HCT116 (cell line): Measurements from ENCODE around the gene BRSK2. TPM values are rescaled to one million over a fixed set of nuclear protein-coding genes. Genes with fewer than 3 reads are reported as not detected.

Source experiments
- ATAC-seq: fragments of 200-7000 bp; cut with Tn5 transposase; 2 replicates; pipeline ENCODE4 v1.9.1; 2020; ENCODE audit warnings: mild to moderate bottlenecking, moderate library complexity
- BruUV-seq: library from RNA; stranded (reverse); fragments of 400-500 nt; replicated peaks from 2 replicates; lab custom pipeline; 2021; lab: Mats Ljungman, UMichigan
- CTCF ChIA-PET: fragments of 300-600 bp; sonication (Branson Sonifier 250); formaldehyde crosslinking; loops from one replicate; lab custom pipeline; 2021; ENCODE audit warnings: antibody characterized with exemption; lab: Charles Lee
- POLR2A ChIA-PET: fragments of 300-600, 350-600 bp; sonication (Branson Sonifier 250); formaldehyde crosslinking; loops from one replicate; lab custom pipeline; 2021; ENCODE audit warnings: antibody characterized with exemption; lab: Charles Lee
- RAD21 ChIA-PET, 2 experiments: fragments of 300-600 bp; sonication (Branson Sonifier 250); formaldehyde crosslinking; loops; one replicate each; lab custom pipeline; 2023; ENCODE audit warnings: low total read pairs in 2 of 2; ENCODE audit not compliant: uncharacterized antibody in 2 of 2, unreplicated experiment in 2 of 2, low non-redundant PET in 1 of 2; lab: Charles Lee
- DNase-seq: peaks from one replicate; pipeline ENCODE4 v3.0.0-alpha.2; 2010; ENCODE audit warnings: low read depth, low spot score
- H2AFZ ChIP-seq: fragments of 200-600 bp; shearing (Covaris generic), sonication (generic); 2 replicates; pipeline ENCODE4 v1.6.1; 2017; ENCODE audit warnings: low read depth, mixed run types, mixed read lengths, antibody characterized with exemption, low read length; ENCODE audit not compliant: poor library complexity, severe bottlenecking
- H3K27ac ChIP-seq: 2 replicates; pipeline ENCODE4 v1.5.1; 2012; ENCODE audit warnings: low read depth, low read length
- H3K27me3 ChIP-seq: fragments of 200-600 bp; sonication (generic); 2 replicates; pipeline ENCODE4 v1.6.1; 2016; ENCODE audit warnings: mixed run types, low read length, mixed read lengths; ENCODE audit not compliant: insufficient read depth
- H3K36me3 ChIP-seq, 2 experiments: fragments of 200-500 bp in 1 of 2; fragments of 200-600 bp in 1 of 2; sonication (Bioruptor generic) in 1 of 2; sonication (generic) in 1 of 2; 2 replicates each; pipeline versions ENCODE4 v1.5.1 to v1.6.1; 2014 to 2016; ENCODE audit warnings: low read length in 2 of 2, inconsistent platforms in 1 of 2, mixed read lengths in 1 of 2, mixed run types in 1 of 2; ENCODE audit not compliant: insufficient read depth in 2 of 2, control insufficient read depth in 1 of 2
- H3K4me1 ChIP-seq, 2 experiments: fragments of 200-600 bp in 1 of 2; sonication (generic) in 1 of 2; 2 replicates each; pipeline versions ENCODE4 v1.5.1 to v1.6.1; 2012 to 2017; ENCODE audit warnings: low read length in 2 of 2, inconsistent platforms in 1 of 2, mild to moderate bottlenecking in 1 of 2, mixed read lengths in 1 of 2, mixed run types in 1 of 2, moderate library complexity in 1 of 2; ENCODE audit not compliant: insufficient read depth in 2 of 2, control insufficient read depth in 1 of 2
- H3K4me2 ChIP-seq: fragments of 200-600 bp; sonication (generic); 2 replicates; pipeline ENCODE4 v1.6.1; 2017; ENCODE audit warnings: mixed run types, low read length, mixed read lengths
- H3K4me3 ChIP-seq, 2 experiments: fragments of 200-600 bp in 1 of 2; sonication (generic) in 1 of 2; replicated peaks in 1 of 2; 2 replicates each; pipeline ENCODE4 v1.5.1; 2011 to 2016; ENCODE audit warnings: low read length in 2 of 2, control low read depth in 1 of 2, low read depth in 1 of 2, mild to moderate bottlenecking in 1 of 2, mixed read lengths in 1 of 2, mixed run types in 1 of 2
- H3K79me2 ChIP-seq: fragments of 200-600 bp; sonication (generic); 2 replicates; pipeline ENCODE4 v1.6.1; 2017; ENCODE audit warnings: mild to moderate bottlenecking, mixed run types, low read length, moderate library complexity, mixed read lengths; ENCODE audit not compliant: insufficient read depth
- H3K9ac ChIP-seq: fragments of 200-600 bp; sonication (generic); 2 replicates; pipeline ENCODE4 v1.6.1; 2016; ENCODE audit warnings: low read length, mixed read lengths
- H3K9me2 ChIP-seq: fragments of 200-600 bp; sonication (generic), shearing (Covaris generic); 2 replicates; pipeline ENCODE4 v1.6.1; 2017; ENCODE audit warnings: mixed run types, mild to moderate bottlenecking, moderate library complexity; ENCODE audit not compliant: insufficient read depth
- H3K9me3 ChIP-seq, 2 experiments: fragments of 200-500 bp in 1 of 2; fragments of 200-600 bp in 1 of 2; sonication (Bioruptor generic) in 1 of 2; sonication (generic) in 1 of 2; 2 replicates each; pipeline ENCODE4 v1.6.1; 2014 to 2017; ENCODE audit warnings: low read length in 2 of 2, mixed read lengths in 2 of 2, inconsistent platforms in 1 of 2, low read depth in 1 of 2, mild to moderate bottlenecking in 1 of 2, mixed run types in 1 of 2, moderate library complexity in 1 of 2; ENCODE audit not compliant: control insufficient read depth in 1 of 2, insufficient read depth in 1 of 2
- H4K20me1 ChIP-seq: fragments of 200-600 bp; sonication (generic), shearing (Covaris generic); 2 replicates; pipeline ENCODE4 v1.6.1; 2017; ENCODE audit warnings: mixed run types, mild to moderate bottlenecking, moderate library complexity; ENCODE audit not compliant: insufficient read depth
- ATF3 ChIP-seq: IDR thresholded peaks from 2 replicates; pipeline ENCODE4 v1.6.1; 2012
- CBX3 ChIP-seq: IDR thresholded peaks from 2 replicates; pipeline ENCODE4 v1.6.1; 2012; ENCODE audit warnings: low read depth
- CEBPB ChIP-seq: IDR thresholded peaks from 2 replicates; pipeline ENCODE4 v1.6.1; 2012; ENCODE audit warnings: low read depth
- EGR1 ChIP-seq: IDR thresholded peaks from 2 replicates; pipeline ENCODE4 v1.6.1; 2012; ENCODE audit warnings: low read depth
- EZH2phosphoT487 ChIP-seq: fragments of 200-600 bp; IDR thresholded peaks from 2 replicates; pipeline ENCODE4 v1.6.1; 2018; ENCODE audit warnings: antibody characterized with exemption, borderline replicate concordance
- JUND ChIP-seq: IDR thresholded peaks from 2 replicates; pipeline ENCODE4 v1.6.1; 2012
- POLR2AphosphoS5 ChIP-seq: IDR thresholded peaks from 2 replicates; pipeline ENCODE4 v1.6.1; 2011; ENCODE audit warnings: mild to moderate bottlenecking, low read depth, low read length, moderate library complexity
- RAD21 ChIP-seq: IDR thresholded peaks from 2 replicates; pipeline ENCODE4 v1.6.1; 2012; ENCODE audit warnings: low read depth, mild to moderate bottlenecking
- SIN3A ChIP-seq: IDR thresholded peaks from 2 replicates; pipeline ENCODE4 v1.6.1; 2012; ENCODE audit warnings: low read depth
- SP1 ChIP-seq: IDR thresholded peaks from 2 replicates; pipeline ENCODE4 v1.6.1; 2012; ENCODE audit warnings: low read depth
- SRF ChIP-seq: IDR thresholded peaks from 2 replicates; pipeline ENCODE4 v1.6.1; 2012; ENCODE audit warnings: low read depth
- TCF7L2 ChIP-seq: IDR thresholded peaks from 2 replicates; pipeline ENCODE4 v1.7.0; 2011; ENCODE audit warnings: borderline replicate concordance, inconsistent platforms; ENCODE audit not compliant: insufficient read depth, insufficient read length; ENCODE audit errors: extremely low read depth
- ZBTB33 ChIP-seq: IDR thresholded peaks from 2 replicates; pipeline ENCODE4 v1.6.1; 2011; ENCODE audit warnings: mild to moderate bottlenecking, low read length, moderate library complexity; ENCODE audit not compliant: insufficient replicate concordance; ENCODE audit errors: extremely low read depth
- ZFX ChIP-seq: fragments of 450-650 bp; IDR thresholded peaks from 2 replicates; pipeline ENCODE4 v1.6.1; 2017
- intact Hi-C: fragments of 100-400 bp; cut with micrococcal nuclease; formaldehyde crosslinking; loops from 2 replicates; pipeline ENCODE4 v1.10.0; 2022
- total RNA-seq: library from RNA; stranded (reverse); gene quantifications from one replicate; pipeline ENCODE4 v1.2.1, GENCODE V29; 2021; ENCODE audit not compliant: unreplicated experiment
- TF ChIP-seq, protein P1 (sequence below), 3 experiments: fragments of 200-600 bp in 1 of 3; sonication (generic) in 1 of 3; IDR thresholded peaks in 2 of 3; conservative IDR thresholded peaks in 1 of 3; 2 replicates each; pipeline ENCODE4 v1.5.1; 2012 to 2017; ENCODE audit warnings: low read depth in 2 of 3, low read length in 2 of 3, antibody characterized with exemption in 1 of 3, borderline replicate concordance in 1 of 3, control low read depth in 1 of 3, mild to moderate bottlenecking in 1 of 3, mixed read lengths in 1 of 3, mixed run types in 1 of 3, moderate library complexity in 1 of 3; ENCODE audit not compliant: insufficient read depth in 1 of 3
- TF ChIP-seq, protein P2 (sequence below): IDR thresholded peaks from 2 replicates; pipeline ENCODE4 v1.6.1; 2012; ENCODE audit warnings: low read depth

Gene BRSK2
- total RNA-seq, 1 experiment from 2014 or later: 14.0 TPM

DNA sequence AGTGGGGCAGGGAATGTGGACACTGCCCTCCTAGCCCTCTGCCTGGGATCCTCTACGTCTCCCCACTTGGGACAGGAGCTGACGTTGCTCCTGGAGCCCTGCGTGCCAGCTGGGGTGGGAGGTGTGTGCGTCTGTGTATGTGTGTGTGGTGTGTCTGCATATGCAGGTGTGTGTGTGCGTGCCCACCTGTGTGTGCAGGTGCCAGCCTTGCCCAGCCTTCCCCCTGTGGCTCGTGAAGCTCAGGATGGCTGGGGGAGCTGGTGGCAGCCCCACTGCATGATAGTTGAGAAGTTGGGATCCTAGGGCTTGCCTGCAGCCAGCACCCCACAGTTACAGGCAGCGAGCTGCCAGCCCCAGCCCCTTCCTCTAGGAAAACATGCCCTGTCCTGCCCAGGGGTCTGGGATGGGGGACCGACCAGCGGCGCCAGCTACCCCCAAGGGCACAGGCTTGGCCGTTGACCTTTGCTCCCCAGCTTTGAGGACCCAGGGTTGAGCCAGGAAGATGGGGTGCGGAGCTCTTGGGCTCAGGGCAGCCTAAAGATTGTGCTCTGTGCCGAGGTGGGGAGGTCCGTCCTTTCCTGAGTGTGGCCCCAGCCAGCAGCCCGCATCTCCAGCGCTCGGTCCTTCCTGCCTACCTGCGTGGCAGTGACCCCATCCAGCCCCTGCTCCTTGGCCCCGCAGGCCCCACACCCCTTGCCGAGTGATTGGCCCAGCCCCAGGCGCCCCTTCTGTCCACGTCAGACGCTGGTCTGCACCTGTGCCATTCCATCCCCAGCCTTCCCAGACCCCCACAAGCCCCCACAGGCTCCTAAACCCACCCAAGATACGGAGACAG, 15.7 kb downstream of the BRSK2 start:
- Histone ChIP-seq H3K79me2 (no peaks in the 10 kb centered on the region), H3K4me1 (no peaks in the 10 kb centered on the region), H3K9me3 (no peaks in the 10 kb centered on the region), H4K20me1 (no peaks in the 10 kb centered on the region), H3K4me3 (no peak overlapping the region), H3K36me3 (no peaks in the 10 kb centered on the region), H2AFZ (no peak overlapping the region), H3K9ac (no peak overlapping the region), H3K27ac (no peak overlapping the region), H3K9me2 (no peaks in the 10 kb centered on the region), H3K4me2 (no peak overlapping the region), H3K27me3 (no peaks in the 10 kb centered on the region)
- no peak for DNase-seq
- ATAC-seq: no peak
- ChIA-PET RAD21 (no interaction called here), CTCF (no interaction called here), POLR2A (no interaction called here)
- TF ChIP-seq CEBPB (no peak), ATF3 (no peak), SRF (no peak), ZFX (no peak), SIN3A (no peak), POLR2AphosphoS5 (no peak), JUND (no peak), ZBTB33 (no peak), CBX3 (no peak), EGR1 (no peak), SP1 (no peak), EZH2phosphoT487 (no peak), TCF7L2 (no peak), RAD21 (no peak)
- TF ChIP-seq, protein P1, sequence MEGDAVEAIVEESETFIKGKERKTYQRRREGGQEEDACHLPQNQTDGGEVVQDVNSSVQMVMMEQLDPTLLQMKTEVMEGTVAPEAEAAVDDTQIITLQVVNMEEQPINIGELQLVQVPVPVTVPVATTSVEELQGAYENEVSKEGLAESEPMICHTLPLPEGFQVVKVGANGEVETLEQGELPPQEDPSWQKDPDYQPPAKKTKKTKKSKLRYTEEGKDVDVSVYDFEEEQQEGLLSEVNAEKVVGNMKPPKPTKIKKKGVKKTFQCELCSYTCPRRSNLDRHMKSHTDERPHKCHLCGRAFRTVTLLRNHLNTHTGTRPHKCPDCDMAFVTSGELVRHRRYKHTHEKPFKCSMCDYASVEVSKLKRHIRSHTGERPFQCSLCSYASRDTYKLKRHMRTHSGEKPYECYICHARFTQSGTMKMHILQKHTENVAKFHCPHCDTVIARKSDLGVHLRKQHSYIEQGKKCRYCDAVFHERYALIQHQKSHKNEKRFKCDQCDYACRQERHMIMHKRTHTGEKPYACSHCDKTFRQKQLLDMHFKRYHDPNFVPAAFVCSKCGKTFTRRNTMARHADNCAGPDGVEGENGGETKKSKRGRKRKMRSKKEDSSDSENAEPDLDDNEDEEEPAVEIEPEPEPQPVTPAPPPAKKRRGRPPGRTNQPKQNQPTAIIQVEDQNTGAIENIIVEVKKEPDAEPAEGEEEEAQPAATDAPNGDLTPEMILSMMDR (IDR thresholded peaks at IDR 0.05 in 2 of 3, conservative IDR thresholded peaks at IDR 0.05 in 1 of 3; ENCODE audit: borderline replicate concordance in 1 of 3, insufficient read depth in 1 of 3, low read depth in 2 of 3, low read length in 2 of 3): no peak
- TF ChIP-seq, protein P2, sequence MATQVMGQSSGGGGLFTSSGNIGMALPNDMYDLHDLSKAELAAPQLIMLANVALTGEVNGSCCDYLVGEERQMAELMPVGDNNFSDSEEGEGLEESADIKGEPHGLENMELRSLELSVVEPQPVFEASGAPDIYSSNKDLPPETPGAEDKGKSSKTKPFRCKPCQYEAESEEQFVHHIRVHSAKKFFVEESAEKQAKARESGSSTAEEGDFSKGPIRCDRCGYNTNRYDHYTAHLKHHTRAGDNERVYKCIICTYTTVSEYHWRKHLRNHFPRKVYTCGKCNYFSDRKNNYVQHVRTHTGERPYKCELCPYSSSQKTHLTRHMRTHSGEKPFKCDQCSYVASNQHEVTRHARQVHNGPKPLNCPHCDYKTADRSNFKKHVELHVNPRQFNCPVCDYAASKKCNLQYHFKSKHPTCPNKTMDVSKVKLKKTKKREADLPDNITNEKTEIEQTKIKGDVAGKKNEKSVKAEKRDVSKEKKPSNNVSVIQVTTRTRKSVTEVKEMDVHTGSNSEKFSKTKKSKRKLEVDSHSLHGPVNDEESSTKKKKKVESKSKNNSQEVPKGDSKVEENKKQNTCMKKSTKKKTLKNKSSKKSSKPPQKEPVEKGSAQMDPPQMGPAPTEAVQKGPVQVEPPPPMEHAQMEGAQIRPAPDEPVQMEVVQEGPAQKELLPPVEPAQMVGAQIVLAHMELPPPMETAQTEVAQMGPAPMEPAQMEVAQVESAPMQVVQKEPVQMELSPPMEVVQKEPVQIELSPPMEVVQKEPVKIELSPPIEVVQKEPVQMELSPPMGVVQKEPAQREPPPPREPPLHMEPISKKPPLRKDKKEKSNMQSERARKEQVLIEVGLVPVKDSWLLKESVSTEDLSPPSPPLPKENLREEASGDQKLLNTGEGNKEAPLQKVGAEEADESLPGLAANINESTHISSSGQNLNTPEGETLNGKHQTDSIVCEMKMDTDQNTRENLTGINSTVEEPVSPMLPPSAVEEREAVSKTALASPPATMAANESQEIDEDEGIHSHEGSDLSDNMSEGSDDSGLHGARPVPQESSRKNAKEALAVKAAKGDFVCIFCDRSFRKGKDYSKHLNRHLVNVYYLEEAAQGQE: no peak
- intact Hi-C loops: no loop called here
- BruUV-seq: no TSS peak
